DOHH2 (cell line): Measurements from ENCODE around the gene GBE1.

Experiments
- EZH2phosphoT487 ChIP-seq: fragments of 200-600 bp; sonication (generic); IDR thresholded peaks from 2 replicates; pipeline ENCODE4 v1.6.1; 2017; ENCODE audit warnings: borderline replicate concordance, mild to moderate bottlenecking, antibody characterized with exemption, low read length, moderate library complexity, mixed read lengths
- TF ChIP-seq, protein P1 (sequence below): fragments of 200-600 bp; sonication (generic); IDR thresholded peaks from one replicate; pipeline ENCODE4 v1.5.1; 2014; ENCODE audit warnings: antibody characterized with exemption, mild to moderate bottlenecking, low read depth, low read length; ENCODE audit not compliant: poor library complexity, severe bottlenecking

DNA sequence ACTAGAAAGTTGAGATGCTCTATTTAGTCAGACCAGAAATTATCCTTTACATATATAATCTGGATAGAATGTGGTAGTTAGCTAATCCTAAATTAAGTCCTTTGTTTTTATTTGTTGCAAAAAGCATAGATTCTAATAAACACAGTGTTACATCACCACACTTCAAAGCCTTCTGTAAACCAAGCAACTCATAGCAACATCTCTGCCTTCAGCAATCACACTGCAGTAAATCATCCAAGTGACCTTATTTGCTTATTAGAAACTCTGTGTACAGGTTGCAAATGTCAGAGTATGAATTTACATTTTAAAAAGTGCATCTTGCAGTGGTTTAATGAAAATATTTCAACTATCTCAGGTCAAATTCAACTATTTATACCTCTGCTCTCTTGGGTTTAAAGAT, 242.5 kb downstream of the GBE1 start:
- TF ChIP-seq, protein P1, sequence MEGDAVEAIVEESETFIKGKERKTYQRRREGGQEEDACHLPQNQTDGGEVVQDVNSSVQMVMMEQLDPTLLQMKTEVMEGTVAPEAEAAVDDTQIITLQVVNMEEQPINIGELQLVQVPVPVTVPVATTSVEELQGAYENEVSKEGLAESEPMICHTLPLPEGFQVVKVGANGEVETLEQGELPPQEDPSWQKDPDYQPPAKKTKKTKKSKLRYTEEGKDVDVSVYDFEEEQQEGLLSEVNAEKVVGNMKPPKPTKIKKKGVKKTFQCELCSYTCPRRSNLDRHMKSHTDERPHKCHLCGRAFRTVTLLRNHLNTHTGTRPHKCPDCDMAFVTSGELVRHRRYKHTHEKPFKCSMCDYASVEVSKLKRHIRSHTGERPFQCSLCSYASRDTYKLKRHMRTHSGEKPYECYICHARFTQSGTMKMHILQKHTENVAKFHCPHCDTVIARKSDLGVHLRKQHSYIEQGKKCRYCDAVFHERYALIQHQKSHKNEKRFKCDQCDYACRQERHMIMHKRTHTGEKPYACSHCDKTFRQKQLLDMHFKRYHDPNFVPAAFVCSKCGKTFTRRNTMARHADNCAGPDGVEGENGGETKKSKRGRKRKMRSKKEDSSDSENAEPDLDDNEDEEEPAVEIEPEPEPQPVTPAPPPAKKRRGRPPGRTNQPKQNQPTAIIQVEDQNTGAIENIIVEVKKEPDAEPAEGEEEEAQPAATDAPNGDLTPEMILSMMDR: no peak
- TF ChIP-seq EZH2phosphoT487: no peak
